Fibroblast of lung (primary cell): ENCODE results near the gene CYP11A1.

Source experiments
- EZH2 ChIP-seq: IDR thresholded peaks from 2 replicates; pipeline ENCODE4 v1.5.1; 2012; ENCODE audit warnings: low read length, control low read depth, mild to moderate bottlenecking; ENCODE audit errors: missing control alignments
- TF ChIP-seq, protein P1 (sequence below), 2 donors: IDR thresholded peaks in 1 of 2; conservative IDR thresholded peaks in 1 of 2; 1 replicate in 1 of 2; 2 replicates in 1 of 2; pipeline ENCODE4 v1.5.1; 2011 to 2012; ENCODE audit warnings: low read length in 2 of 2, control low read depth in 1 of 2, inconsistent platforms in 1 of 2, low read depth in 1 of 2, mild to moderate bottlenecking in 1 of 2

DNA sequence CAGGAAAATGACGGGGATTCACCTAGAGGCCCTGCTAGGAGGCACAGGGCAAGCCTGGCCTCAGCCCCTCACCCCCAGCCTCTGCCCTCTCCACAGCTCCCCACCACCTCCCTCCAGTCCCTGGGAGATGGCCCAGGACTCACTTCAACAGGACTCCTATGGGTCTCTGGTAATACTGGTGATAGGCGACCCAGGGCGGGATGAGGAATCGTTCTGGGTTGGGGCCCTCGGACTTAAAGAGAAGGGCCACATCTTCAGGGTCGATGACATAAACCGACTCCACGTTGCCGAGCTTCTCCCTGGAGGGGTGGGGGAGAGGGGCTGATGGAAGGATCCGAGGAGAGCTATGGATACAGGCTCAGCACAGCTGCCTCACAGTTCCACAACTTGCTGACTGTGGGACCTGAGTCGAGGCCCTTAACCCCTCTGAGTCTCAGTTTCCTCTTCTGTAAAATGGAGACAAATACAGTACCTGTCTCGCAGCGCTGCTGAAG is 19.6 kb downstream of the CYP11A1 start:
- TF ChIP-seq, protein P1, sequence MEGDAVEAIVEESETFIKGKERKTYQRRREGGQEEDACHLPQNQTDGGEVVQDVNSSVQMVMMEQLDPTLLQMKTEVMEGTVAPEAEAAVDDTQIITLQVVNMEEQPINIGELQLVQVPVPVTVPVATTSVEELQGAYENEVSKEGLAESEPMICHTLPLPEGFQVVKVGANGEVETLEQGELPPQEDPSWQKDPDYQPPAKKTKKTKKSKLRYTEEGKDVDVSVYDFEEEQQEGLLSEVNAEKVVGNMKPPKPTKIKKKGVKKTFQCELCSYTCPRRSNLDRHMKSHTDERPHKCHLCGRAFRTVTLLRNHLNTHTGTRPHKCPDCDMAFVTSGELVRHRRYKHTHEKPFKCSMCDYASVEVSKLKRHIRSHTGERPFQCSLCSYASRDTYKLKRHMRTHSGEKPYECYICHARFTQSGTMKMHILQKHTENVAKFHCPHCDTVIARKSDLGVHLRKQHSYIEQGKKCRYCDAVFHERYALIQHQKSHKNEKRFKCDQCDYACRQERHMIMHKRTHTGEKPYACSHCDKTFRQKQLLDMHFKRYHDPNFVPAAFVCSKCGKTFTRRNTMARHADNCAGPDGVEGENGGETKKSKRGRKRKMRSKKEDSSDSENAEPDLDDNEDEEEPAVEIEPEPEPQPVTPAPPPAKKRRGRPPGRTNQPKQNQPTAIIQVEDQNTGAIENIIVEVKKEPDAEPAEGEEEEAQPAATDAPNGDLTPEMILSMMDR (conservative IDR thresholded peaks at IDR 0.05 in 1 of 2, IDR thresholded peaks at IDR 0.05 in 1 of 2; ENCODE audit: low read depth in 1 of 2, low read length in 2 of 2), result no peak
- no peak for TF ChIP-seq EZH2
